Measurements from ENCODE around the gene CELA1. TPM values are rescaled to one million over a fixed set of nuclear protein-coding genes. Genes with fewer than 3 reads are reported as not detected.

Gene CELA1
- polyA plus RNA-seq, 1 donor from 2014 or later, result not detected

DNA sequence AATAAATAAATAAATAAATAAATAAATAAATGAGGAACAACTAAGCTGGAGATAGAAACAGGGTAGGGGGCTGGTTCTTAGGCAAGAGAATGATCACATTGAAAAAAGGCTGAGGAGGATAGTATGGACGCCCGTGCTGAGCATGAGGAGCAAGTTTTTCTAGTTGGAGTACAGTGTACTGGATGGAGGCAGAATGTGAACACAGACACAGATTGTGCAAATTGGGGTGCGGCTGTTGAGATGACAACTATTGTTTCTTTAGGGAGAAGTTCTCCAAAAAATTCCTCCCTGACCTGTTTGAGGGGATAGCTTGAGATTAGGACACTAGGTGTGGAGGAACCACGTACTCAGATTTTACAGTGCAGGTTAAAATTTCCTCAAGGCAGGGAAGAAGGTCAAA, 21.5 kb downstream of the CELA1 start:
- H3K27me3 ChIP-seq (ENCODE audit: insufficient read depth, low read depth, low read length), result no peaks in the 10 kb centered on the region
- no peak overlapping the region for H3K4me2 ChIP-seq (ENCODE audit: low read length)
- H3F3A ChIP-seq (ENCODE audit: insufficient read depth, low read length, poor library complexity, severe bottlenecking), result no peaks in the 10 kb centered on the region
- no peaks in the 10 kb centered on the region for H3K79me2 ChIP-seq (replicated peaks; ENCODE audit: insufficient read depth, low read length)
- no peak overlapping the region for H3K9ac ChIP-seq (ENCODE audit: low read length)
- no peak overlapping the region for H3K4me3 ChIP-seq (ENCODE audit: low read length)
- no peak overlapping the region for H3K27ac ChIP-seq (ENCODE audit: low read length)
- H2AFZ ChIP-seq (ENCODE audit: low read depth, low read length), result no peak overlapping the region
- no peaks in the 10 kb centered on the region for H3K9me2 ChIP-seq (ENCODE audit: insufficient read depth, low read length)
- TF ChIP-seq EP300 (conservative IDR thresholded peaks at IDR 0.05; ENCODE audit: poor library complexity, severe bottlenecking) (no peak), POLR2AphosphoS5 (IDR thresholded peaks at IDR 0.05) (no peak), TAF1 (IDR thresholded peaks at IDR 0.05; ENCODE audit: low read depth) (no peak), EZH2 (IDR thresholded peaks at IDR 0.05; ENCODE audit: borderline replicate concordance, insufficient read depth, low read length, poor library complexity, severe bottlenecking) (no peak), MXI1 (conservative IDR thresholded peaks at IDR 0.05; ENCODE audit: poor library complexity, severe bottlenecking) (no peak), SMC3 (conservative IDR thresholded peaks at IDR 0.05; ENCODE audit: poor library complexity) (no peak)
- TF ChIP-seq, protein P1, sequence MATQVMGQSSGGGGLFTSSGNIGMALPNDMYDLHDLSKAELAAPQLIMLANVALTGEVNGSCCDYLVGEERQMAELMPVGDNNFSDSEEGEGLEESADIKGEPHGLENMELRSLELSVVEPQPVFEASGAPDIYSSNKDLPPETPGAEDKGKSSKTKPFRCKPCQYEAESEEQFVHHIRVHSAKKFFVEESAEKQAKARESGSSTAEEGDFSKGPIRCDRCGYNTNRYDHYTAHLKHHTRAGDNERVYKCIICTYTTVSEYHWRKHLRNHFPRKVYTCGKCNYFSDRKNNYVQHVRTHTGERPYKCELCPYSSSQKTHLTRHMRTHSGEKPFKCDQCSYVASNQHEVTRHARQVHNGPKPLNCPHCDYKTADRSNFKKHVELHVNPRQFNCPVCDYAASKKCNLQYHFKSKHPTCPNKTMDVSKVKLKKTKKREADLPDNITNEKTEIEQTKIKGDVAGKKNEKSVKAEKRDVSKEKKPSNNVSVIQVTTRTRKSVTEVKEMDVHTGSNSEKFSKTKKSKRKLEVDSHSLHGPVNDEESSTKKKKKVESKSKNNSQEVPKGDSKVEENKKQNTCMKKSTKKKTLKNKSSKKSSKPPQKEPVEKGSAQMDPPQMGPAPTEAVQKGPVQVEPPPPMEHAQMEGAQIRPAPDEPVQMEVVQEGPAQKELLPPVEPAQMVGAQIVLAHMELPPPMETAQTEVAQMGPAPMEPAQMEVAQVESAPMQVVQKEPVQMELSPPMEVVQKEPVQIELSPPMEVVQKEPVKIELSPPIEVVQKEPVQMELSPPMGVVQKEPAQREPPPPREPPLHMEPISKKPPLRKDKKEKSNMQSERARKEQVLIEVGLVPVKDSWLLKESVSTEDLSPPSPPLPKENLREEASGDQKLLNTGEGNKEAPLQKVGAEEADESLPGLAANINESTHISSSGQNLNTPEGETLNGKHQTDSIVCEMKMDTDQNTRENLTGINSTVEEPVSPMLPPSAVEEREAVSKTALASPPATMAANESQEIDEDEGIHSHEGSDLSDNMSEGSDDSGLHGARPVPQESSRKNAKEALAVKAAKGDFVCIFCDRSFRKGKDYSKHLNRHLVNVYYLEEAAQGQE (IDR thresholded peaks at IDR 0.05; ENCODE audit: borderline replicate concordance), result no peak
- no peaks in the 10 kb centered on the region for H4K20me1 ChIP-seq (ENCODE audit: insufficient read depth)
- no peaks in the 10 kb centered on the region for H3K9me3 ChIP-seq (ENCODE audit: low read length)
- no peaks in the 10 kb centered on the region for H3K36me3 ChIP-seq (ENCODE audit: insufficient read depth, low read length)

DNA sequence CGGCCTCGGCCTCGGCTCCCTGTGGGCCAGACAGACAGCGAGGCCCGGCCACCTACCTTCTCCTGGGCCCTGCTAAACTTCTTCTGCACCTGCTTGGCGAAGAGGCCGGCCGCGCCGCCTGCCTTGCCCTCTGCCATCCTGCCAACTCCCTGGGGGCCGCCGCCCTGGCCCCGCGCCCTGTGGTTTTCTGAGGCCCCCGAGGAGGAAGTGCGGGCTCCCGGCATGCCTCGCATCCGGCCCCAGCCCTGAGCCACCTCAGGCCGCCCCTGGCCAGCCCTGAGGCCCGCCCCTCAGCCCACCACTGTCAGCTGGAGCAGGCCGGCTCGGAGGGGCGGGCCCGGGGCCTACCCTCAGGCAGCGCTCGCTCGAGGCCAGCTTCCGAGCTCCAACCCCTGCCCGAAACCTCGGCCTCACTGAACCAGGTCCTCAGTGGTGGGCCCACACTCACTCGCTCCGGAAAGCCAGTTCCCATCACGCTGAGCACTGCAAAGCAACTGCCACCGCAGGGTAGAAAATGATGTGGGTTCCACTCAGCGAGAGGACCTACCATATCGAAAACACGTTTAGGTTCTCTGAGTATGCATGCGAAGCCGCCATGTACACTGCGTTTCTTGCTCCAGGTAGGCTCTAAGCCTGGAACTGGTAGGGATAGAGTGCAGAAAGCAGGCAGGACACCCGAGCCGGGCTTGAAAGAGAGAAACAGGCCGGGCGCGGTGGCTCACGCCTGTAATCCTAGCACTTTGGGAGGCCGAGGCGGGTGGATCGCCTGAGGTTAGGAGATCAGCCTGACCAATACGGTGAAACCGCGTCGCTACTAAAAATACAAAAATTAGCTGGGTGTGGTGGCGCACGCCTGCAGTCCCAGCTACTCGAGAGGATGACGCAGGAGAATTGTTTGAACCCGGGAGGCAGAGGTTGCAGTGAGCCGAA, 22.2 kb downstream of the CELA1 start, which contains the start of gene BIN2:
TSS of gene BIN2 (minus strand) at position 209 of the 930 bp plus-strand sequence. CDS start at position 137, 72 bp downstream.
- Histone ChIP-seq H3K4me2 (ENCODE audit: low read length) (no peak within 1 kb of the TSS), H2AFZ (ENCODE audit: low read depth, low read length) (no peak within 1 kb of the TSS), H3K4me3 (ENCODE audit: low read length) (no peak within 1 kb of the TSS), H3K27ac (ENCODE audit: low read length) (no peak within 1 kb of the TSS), H3K9me3 (ENCODE audit: low read length) (no peaks in the 10 kb centered on the region), H4K20me1 (ENCODE audit: insufficient read depth) (no peaks in the 10 kb centered on the region), H3K27me3 (ENCODE audit: insufficient read depth, low read depth, low read length) (no peaks in the 10 kb centered on the region), H3F3A (ENCODE audit: insufficient read depth, low read length, poor library complexity, severe bottlenecking) (no peaks in the 10 kb centered on the region), H3K9ac (ENCODE audit: low read length) (no peak within 1 kb of the TSS), H3K79me2 (replicated peaks; ENCODE audit: insufficient read depth, low read length) (no peaks in the 10 kb centered on the region), H3K36me3 (ENCODE audit: insufficient read depth, low read length) (no peaks in the 10 kb centered on the region), H3K9me2 (ENCODE audit: insufficient read depth, low read length) (no peaks in the 10 kb centered on the region)
- TF ChIP-seq TAF1 (IDR thresholded peaks at IDR 0.05; ENCODE audit: low read depth) (no peak), SMC3 (conservative IDR thresholded peaks at IDR 0.05; ENCODE audit: poor library complexity) (no peak), EP300 (conservative IDR thresholded peaks at IDR 0.05; ENCODE audit: poor library complexity, severe bottlenecking) (no peak)
- TF ChIP-seq, protein P2, sequence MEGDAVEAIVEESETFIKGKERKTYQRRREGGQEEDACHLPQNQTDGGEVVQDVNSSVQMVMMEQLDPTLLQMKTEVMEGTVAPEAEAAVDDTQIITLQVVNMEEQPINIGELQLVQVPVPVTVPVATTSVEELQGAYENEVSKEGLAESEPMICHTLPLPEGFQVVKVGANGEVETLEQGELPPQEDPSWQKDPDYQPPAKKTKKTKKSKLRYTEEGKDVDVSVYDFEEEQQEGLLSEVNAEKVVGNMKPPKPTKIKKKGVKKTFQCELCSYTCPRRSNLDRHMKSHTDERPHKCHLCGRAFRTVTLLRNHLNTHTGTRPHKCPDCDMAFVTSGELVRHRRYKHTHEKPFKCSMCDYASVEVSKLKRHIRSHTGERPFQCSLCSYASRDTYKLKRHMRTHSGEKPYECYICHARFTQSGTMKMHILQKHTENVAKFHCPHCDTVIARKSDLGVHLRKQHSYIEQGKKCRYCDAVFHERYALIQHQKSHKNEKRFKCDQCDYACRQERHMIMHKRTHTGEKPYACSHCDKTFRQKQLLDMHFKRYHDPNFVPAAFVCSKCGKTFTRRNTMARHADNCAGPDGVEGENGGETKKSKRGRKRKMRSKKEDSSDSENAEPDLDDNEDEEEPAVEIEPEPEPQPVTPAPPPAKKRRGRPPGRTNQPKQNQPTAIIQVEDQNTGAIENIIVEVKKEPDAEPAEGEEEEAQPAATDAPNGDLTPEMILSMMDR (IDR thresholded peaks at IDR 0.05; ENCODE audit: poor library complexity, severe bottlenecking), result no peak
- TF ChIP-seq, protein P1 (IDR thresholded peaks at IDR 0.05; ENCODE audit: borderline replicate concordance), result no peak
